HG03280 (cell line): Measurements from ENCODE around the gene MRPL43.

Source experiments
- ATAC-seq: cut with Tn5 transposase; IDR thresholded peaks from one replicate; pipeline ENCODE4 v1.9.1; 2021; ENCODE audit warnings: mild to moderate bottlenecking, moderate library complexity; ENCODE audit not compliant: unreplicated experiment

Gene MRPL43

DNA sequence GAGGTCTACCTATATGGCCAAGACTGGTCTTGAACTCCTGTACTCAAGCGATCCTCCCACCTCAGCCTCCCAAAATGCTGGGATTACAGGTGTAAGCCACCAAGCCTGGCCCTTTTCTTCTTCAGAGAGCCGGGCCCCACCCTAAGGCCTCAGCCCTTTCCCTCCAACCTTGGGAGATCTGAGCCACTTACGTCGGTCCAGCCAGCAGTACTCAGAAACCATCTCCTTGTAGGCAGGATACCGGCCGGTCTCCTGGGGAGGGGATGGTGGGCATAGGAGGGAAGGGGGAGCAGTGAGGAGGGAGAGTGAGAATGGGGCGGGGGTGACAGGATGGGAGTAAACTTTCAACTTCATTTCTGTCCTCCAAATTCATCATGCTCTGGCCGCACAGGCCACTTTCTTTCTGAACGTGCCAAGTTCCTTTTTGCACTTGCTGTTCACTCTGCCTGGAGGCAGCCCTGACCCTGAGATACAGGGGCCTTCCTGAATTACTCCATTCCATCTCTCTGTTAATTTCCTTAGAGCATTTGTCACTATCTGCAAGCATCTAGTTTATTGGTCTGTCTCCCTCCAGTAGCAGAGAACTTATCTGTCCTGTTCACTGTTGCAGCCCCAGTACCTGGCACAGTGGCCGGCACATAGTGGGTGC lies 33.3 kb upstream of the MRPL43 start:
- ATAC-seq = no peak

DNA sequence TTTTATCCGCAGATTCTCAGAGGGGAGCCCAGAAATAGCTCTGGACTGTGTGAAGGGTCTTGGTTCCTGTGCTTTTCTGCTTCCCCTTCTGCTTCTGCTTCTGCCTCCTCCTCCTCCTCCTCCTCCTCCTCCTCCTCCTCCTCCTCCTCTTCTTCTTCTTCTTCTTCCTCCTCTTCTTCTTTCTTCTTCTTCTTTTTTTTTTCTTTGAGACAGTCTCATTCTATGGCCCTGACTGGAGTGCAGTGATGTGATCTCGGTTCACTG lies 32.1 kb upstream of the MRPL43 start:
- ATAC-seq = no peak

DNA sequence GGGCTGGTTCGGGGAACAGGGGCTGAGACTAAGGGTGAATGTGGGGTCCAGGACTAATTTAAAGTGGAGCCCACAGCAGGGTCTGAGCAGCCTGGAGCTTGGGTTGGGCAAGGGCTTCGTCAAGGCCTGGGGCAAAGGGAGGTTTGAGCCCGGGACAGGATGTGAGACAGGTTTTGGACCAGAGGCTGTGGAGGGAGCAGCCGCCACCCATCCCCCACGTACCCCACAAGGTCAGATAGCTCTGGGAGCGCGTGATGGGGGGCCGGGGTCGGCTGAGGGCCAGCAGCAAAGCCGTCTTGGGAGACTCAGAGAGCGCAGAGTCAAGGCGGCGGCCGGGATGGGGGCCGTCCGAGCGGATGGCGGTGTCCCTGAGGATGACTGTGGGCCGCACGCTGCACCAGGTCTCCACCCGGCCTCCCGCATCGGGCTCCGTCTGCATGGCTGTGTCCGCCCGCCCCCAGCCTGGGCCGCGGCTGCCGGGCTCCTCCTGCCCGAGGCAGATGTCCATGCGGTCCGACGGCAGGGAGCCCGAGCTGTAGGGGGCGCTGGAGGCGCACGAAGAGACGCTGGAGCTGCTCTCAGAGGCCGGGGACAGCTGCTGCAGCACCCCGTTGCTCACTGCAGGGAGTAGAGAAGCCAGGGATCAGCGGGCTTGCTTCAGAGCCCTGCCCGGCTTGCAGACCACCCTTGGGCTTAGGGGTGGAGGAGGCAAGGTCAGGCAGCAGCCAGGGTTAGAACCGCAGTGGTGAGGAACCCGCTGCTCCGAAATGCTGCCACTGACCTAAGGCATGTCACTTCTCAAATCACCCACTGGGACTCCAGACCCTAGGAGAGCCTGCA lies 31.5 kb upstream of the MRPL43 start:
- no peak for ATAC-seq

DNA sequence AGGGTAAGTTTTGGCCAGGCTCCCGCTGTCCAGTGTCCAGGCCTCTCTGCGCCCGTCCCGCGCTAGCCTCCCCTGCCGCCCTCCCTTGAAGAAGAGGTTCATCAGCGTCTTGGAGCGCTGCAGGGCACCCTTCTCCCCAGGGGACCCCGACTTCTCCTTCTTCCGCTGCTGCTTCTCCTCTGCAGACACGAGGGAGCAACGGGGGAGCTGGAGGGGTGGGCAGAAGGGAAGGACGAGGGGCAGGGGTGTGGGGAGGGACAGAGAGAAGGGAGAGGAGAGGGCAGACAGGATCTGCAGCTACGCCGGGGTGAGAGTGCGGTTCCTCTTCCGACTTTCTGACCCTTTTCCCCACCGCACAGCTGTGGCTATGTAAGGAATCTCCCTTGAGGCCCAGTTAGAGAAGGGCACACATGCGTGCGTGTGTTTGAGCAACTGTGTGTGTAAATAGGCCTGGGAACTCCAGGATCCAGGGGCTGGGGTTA lies 30.9 kb upstream of the MRPL43 start:
- ATAC-seq = no peak

DNA sequence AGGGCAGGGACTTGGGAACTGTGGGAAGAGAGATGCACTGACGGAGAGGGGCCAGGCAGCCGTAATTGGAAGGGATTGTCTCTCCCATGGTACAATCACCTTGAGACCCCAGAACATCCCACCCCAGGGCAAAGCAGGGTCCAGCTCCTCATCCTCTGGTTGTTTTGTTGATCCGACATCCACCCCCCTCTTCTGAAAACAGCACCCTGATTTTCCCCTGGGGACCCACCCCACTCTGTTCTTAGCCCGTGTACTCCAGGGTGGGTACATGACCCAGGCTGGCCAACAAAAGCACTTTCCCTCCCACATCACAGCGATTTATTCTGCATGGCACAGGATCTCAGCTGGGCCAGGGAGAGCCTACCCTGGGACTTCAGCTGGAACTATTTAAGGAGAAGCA lies 29.5 kb upstream of the MRPL43 start:
- no peak for ATAC-seq

DNA sequence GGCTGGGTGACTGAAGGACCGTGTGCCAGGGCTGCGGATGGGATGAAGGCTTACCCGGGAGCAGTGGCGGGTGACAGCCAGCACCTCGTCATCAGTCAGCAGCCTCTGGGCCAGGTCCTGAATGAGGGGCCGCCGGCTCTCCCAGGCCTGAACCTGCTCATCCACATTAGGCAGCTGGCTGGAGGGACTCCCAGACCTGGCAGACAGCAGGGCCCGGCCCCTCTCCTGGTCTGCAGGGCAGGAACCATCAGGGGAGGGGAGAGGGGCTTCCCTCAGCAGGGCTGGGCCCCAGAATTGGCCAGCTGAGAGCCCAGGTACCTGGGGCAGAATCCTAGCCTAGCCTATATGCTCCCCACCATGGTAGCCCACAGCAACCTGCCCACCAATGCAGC lies 28.3 kb upstream of the MRPL43 start:
- no peak for ATAC-seq

DNA sequence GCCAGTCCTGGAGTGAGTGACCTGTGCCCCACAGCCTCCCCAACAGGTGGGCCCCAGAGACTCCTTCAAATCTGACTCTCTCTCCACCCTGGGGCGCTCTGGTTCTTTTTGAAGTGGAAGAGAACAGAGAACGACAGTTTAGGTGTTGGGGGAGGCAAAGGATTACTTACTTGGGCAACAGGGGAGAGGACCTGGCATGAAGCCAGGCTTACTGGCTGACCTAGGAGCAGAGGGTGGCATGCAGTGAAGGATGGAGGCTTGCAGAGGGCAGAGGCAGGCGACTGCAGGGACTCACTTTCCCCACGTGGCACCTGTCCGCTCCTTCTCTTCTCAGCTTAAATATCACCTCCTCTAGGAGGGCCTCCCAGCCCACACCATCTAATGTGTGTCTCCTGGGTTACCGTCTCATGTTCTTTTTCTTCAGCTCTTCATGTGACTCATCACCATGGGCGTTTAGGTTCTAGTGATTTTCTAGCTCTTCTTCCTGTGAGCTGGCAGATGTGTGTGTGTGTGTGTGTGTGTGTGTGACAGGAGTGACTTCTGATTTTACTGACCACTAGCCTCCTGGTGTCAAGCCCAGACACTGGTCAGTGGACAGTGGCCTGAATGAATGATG lies 27.8 kb upstream of the MRPL43 start:
- no peak for ATAC-seq

DNA sequence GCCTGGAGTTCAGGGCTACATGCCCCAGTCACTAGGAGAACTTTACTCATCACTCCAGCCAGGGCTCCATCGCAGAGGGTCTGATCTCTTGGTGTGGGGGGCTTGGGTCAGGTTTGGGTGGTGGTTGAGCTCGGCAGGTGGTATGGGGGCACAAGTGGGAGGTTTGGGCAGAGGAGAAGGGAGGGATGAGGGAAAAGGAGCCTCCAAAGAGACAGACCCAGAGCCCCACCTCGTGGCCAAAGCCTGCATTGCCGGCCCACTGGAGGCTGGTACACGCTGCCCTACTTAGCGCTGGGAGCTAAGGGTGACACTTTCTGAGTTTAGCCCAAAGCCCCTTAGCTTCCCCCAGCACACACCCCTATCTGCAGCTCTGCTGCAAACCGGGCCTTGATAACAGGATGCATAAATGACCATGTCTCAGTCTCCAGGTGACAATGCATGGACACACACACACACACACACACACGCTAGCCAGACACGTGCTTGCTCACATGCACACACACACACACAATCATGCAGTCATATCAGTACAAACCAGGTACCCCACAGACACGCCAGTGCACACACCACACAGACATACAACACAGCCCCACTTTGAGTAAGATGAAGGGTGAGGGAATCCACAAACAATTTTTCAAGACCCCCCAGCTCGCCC lies 27.1 kb upstream of the MRPL43 start:
- no peak for ATAC-seq

DNA sequence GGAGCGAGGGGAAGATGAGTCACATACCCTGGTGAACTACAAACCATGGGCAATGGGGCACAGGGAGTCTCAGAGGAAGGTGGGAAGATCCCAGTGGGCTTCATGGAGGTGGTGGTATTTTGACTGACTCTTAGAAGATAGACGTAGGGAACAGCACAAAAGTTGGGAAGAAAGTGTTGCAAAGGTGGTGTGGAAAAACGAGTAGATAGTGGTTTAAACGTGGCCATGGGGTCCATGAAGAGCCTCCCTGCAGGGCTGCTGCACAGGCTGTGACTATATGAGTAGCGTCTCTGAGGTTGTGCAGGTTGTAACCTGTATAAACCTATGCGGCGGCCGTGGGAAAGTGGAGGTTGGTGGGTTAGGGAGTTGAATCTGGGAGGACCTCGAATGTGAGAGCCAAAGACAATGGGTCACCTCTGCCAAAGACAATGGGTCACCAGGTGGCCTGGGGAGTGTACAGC lies 26.1 kb upstream of the MRPL43 start:
- ATAC-seq = no peak

DNA sequence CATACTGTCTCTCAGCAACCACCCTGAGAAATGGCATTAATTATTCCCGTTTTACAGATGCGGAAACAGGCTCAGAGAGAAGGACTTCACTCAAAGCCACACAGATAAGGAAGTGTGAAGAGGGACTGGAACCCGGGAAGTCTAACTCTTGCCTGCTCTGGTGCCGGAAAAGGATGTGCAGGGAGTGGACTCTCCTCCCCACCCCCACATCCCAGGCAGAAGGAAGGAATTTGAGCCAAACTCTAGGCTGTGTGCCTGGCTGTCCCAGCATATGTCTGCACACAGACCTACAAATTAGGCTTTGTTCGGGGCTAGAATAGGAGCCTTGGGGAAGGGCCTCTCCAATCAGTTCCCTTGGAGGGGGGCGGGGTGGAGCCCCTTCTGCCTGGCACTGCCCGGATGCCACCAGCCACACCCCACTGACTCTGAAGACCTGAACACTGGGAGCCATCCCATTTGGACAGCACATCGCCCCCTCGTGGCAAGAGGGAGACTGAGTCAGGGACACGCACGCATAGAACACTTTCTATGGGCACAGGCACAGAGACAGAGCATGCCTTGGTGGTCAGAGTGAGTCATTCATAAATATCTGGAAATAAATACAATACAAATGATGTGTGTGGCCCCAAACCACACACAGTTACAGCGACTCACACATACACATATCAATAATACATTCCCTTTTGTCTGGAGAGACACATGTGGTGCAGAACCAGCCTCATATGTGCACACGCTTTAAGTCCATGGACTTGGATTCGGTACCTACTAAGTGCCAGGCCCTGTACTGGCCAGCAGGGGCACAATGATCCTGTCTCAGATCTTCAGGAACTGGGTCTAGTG lies 25.4 kb upstream of the MRPL43 start:
- peak; percentile 81 for ATAC-seq

DNA sequence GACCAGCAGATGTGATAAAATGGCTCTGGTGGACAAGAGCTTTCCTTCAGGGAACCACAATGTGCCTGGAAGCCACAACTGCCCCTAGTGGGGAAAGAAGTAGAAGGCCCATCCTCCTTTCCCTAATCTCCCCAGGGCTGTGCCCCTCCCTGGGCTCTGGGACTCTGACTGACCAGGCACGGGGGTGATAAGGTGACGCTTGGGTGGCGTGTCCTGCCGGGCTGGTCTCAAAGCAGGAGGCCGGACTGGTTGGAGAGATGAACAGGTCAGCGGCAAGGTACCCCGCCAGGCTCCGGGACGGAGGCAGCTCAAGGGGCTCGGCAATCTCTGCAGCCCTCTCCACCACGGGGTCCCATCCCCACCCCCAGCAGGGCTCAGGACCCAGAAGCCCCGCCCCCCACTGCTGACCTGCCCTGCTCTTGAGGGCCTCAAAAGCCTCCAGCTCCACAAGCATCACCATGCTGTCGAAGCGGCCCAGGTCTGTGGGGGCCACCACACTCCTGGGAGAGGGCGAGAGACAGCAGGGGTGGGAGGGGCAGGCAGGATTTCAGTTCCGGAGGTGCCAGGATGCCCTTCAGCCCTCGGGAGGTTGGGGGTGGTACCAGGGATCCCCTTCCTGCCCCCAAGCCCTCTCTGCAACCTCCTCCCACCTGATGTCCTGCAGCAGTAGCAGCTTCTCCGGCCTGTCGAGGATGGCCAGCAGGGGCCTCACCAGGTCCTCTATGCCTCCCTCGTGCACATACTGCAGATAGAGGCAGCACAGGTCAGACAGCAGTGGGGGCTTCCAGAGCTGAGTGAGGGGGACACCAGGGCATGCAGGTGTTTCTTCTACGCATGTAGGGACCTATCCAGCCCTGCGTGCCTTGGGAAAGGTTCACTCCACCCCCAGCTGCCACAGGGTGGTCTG lies 24.5 kb upstream of the MRPL43 start:
- no peak for ATAC-seq

DNA sequence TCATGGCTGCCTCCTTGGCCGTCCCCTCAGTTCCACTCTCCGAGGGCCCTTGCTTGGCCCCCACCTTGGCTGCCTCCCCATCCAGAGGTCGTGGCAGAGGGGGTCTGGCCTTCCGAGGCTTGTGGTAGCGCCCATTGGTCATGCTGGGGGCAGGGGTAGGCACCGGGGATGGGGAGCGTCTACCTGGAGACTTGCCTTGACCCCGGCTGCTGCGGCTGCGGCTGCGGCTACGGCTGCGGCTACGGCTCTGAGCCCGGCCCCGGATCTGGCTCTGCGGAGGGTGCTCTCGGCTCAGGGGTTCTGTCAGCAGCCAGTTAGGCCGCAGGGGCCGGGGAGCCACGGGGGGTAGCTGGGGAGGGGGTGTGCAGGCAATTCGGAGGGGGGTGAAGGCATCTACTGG lies 23.0 kb upstream of the MRPL43 start:
- ATAC-seq = no peak

DNA sequence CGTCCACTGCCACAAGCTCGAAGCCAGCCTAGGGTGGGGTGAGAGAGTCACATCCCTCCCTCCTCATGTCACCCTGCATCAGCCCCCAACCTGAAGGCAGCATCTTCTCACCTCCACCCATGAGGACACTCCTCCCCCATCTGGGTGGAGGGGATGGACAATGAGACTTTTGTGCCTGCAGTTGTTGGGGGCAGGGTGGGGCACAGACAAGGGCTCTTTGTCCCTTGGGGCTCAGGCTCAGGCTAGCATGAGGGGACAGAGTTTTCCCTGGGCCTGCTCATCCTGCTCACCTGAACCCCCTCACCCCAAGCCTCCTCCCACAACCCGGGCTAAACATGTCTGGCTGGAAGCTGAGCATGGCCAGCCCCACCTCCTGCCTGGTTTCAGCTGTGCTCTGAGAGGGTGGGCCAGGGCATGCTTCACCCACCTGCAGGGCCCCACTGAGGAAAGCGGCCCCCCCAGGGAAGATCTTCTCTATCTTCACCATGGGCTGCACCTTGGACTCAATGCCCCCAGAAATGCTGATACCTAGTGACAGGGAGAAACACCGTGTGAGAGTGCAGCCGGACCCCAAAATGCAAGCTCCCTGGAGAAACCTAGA lies 21.6 kb upstream of the MRPL43 start:
- no peak for ATAC-seq

DNA sequence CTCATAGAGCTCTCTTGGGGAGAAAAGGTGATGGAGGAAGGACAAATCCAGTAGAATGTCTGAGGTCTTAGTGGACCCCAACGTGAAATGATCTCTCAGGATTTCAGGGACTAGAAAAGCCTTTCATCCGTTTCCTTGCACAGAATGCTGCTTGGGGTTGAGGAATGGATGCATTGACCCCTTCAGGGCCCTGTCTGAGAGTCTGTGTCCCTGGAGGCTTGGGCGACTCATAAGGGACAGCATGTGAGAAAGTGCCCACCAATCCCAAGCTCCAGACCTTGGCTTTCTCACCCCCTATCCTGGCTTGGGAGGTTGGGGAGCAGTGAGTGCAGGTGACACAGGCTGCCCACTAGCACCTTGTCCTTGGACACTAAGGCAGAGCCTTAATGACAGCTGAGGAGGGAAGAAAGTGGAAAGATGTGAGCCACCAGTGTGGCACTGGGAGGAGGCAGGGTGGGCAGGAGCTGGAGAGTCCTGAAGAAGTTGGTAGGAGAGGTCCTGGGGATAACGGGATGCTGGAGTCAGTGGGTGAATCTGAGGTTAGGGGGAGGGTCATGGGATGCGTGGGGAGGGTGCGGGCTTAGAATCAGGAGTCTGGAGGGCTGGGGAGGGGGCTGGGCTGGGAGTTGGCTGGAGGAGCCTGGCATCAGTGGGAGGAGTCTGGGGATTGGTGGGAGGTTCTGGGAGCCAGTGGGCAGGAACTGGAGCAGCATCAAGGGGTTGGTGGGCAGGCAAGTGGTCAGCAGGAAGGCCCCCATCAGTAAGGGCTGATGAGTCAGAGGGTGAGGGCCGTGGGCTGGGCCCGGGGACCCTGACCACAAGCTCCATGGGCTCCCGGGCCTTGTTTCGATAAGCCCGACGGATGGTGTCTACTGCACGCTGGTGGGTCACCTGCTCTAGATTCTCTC lies 20.9 kb upstream of the MRPL43 start:
- ATAC-seq = no peak

DNA sequence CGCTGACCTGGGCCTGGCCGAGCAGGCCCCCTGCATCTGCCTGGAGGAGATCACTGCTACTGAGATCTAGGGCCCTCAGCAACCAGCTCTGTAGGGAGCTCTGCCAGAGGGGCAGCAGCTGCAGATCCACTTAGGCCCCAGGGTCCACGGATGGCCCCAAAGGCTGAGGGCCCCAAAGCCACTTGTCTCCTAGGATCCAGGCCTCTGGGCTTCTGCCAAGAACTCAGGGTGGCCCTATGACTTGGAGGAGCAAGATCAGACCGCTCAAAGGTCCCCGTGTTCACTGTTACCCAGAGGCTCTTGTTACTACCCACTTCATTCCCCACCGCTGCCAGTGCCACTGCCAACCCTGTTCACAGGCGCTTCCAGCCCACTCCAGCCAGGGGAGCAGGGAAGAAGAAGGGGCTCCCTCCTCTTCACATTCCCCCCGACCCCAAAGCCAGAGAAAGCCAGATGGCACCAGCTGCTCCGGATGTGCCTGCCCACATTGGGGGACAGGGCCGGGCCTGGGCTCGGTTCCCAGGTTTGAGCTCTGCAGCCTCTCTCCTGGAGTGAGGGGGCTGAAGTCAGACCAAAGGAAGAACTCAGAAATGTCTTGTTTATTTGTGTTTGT lies 19.9 kb upstream of the MRPL43 start:
- ATAC-seq = no peak

DNA sequence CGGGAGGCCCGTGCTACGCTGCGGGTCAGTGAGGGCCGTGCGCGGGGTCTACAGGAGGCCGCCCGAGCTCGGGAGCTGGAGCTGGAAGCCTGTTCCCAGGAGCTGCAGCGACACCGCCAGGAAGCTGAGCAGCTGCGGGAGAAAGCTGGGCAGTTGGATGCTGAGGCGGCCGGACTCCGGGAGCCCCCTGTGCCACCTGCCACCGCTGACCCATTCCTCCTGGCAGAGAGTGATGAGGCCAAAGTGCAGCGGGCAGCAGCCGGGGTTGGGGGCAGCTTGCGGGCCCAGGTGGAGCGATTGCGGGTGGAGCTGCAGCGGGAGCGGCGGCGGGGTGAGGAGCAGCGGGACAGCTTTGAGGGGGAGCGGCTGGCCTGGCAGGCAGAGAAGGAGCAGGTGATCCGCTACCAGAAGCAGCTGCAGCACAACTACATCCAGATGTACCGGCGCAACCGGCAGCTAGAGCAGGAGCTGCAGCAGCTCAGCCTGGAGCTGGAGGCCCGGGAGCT lies 19.3 kb upstream of the MRPL43 start:
- no peak for ATAC-seq

DNA sequence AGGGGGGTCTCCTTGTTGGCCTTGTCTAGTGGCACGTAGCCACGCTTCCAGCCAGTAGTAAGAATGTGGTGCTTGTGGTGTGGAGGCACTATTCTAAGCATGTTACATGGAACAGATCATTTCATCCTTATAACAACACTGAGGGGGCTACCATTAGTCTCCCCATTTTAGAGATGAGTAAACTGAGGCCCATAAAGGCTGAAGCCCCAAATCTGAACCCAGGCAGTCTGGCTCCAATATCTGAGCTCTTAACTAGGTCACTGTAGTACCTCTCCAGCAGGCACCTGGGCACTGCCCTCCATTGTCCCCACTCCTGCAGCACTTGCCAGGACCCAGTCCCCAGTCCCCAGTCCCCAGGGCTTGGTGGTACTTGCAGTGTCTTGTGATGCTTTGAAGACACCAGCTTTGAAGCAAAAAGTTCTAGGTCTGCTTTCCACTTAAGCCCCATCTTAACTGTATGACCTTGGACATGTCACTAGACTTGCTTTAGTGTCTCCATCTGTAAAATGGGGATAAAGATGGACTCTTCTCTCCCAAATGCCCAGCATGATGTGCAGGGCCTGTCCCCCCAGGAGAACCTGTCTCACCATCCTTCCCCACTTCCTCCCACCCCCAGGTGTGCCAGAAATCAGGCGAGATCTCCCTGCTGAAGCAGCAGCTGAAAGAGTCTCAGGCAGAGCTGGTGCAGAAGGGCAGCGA lies 18.7 kb upstream of the MRPL43 start:
- no peak for ATAC-seq
